ENCODE measurements around the gene PGLYRP1.

PGLYRP1 gene

GRCh38 chr19:46033401-46033800 is 10.5 kb upstream of the PGLYRP1 start:
- DNase-seq (ENCODE audit: insufficient read length, low spot score) (no peak), FAIRE-seq (no peak)

GRCh38 chr19:46032597-46033025 is 9.8 kb upstream of the PGLYRP1 start:
- no peak for FAIRE-seq
- DNase-seq (ENCODE audit: insufficient read length, low spot score) = no peak

GRCh38 chr19:46031781-46032596 is 9.1 kb upstream of the PGLYRP1 start:
- FAIRE-seq (no peak), DNase-seq (ENCODE audit: insufficient read length, low spot score) (no peak)

GRCh38 chr19:46030812-46031550 is 8.1 kb upstream of the PGLYRP1 start:
- DNase-seq (ENCODE audit: insufficient read length, low spot score) = no peak
- no peak for FAIRE-seq

GRCh38 chr19:46025835-46026234 is 3.0 kb upstream of the PGLYRP1 start:
- FAIRE-seq (no peak), DNase-seq (ENCODE audit: insufficient read length, low spot score) (no peak)

- FAIRE-seq (no peak), DNase-seq (ENCODE audit: insufficient read length, low spot score) (no peak)
Observed at GRCh38 chr19:46023311-46023779, 492 bp upstream of the PGLYRP1 start.

- FAIRE-seq (no peak), DNase-seq (ENCODE audit: insufficient read length, low spot score) (no peak)
Observed at GRCh38 chr19:46022061-46022430, 807 bp downstream of the PGLYRP1 start.

GRCh38 chr19:46021531-46022041 is 1.3 kb downstream of the PGLYRP1 start:
- DNase-seq (ENCODE audit: insufficient read length, low spot score) = no peak

GRCh38 chr19:46020819-46021125 is 2.1 kb downstream of the PGLYRP1 start:
- no peak for FAIRE-seq
- no peak for DNase-seq (ENCODE audit: insufficient read length, low spot score)

More at GRCh38 chr19:46021531-46022041, 1.3 kb downstream of the PGLYRP1 start:
- FAIRE-seq = no peak

- no peak for DNase-seq (ENCODE audit: insufficient read length, low spot score)
- FAIRE-seq = no peak
Observed at GRCh38 chr19:46019270-46019669, 3.6 kb downstream of the PGLYRP1 start.

- DNase-seq (ENCODE audit: insufficient read length, low spot score) (no peak), FAIRE-seq (no peak)
Observed at GRCh38 chr19:46018729-46019251, 4.1 kb downstream of the PGLYRP1 start.

- no peak for FAIRE-seq
Observed at GRCh38 chr19:46017874-46018675, 4.8 kb downstream of the PGLYRP1 start.

GRCh38 chr19:46017095-46017429 is 5.8 kb downstream of the PGLYRP1 start:
- DNase-seq (ENCODE audit: insufficient read length, low spot score) (no peak), FAIRE-seq (no peak)

More at GRCh38 chr19:46017874-46018675, 4.8 kb downstream of the PGLYRP1 start:
- DNase-seq (ENCODE audit: insufficient read length, low spot score) = no peak

- DNase-seq (ENCODE audit: insufficient read length, low spot score) (peak; percentile 88), FAIRE-seq (peak; percentile 94)
Observed at GRCh38 chr19:46016426-46017094, 6.3 kb downstream of the PGLYRP1 start.

GRCh38 chr19:46015687-46016425 is 7.0 kb downstream of the PGLYRP1 start:
- FAIRE-seq (no peak), DNase-seq (ENCODE audit: insufficient read length, low spot score) (no peak)

GRCh38 chr19:46014941-46015686 is 7.7 kb downstream of the PGLYRP1 start:
- DNase-seq (ENCODE audit: insufficient read length, low spot score) (peak; percentile 78), FAIRE-seq (no peak)

- DNase-seq (ENCODE audit: insufficient read length, low spot score) = no peak
- no peak for FAIRE-seq
Observed at GRCh38 chr19:46014534-46014933, 8.3 kb downstream of the PGLYRP1 start.

GRCh38 chr19:46009530-46010510 is 13.0 kb downstream of the PGLYRP1 start:
- DNase-seq (ENCODE audit: insufficient read length, low spot score) = peak; percentile 54
- FAIRE-seq = peak; percentile 23
